Heart left ventricle (tissue), 13 donors: ENCODE measurements around the gene RHBDF2.

Source experiments
- CTCF ChIP-seq, 12 donors: fragments of 200-600 bp; sonication (generic) in 4 of 12; IDR thresholded peaks; one replicate each; pipeline versions ENCODE4 v1.5.0 to v1.8.0; 2018 to 2022; ENCODE audit warnings: antibody characterized with exemption in 12 of 12, mild to moderate bottlenecking in 5 of 12
- POLR2A ChIP-seq, 2 donors: fragments of 450-650 bp; IDR thresholded peaks; one replicate each; pipeline ENCODE4 v1.6.1; 2017; ENCODE audit warnings: antibody characterized with exemption in 2 of 2, mild to moderate bottlenecking in 2 of 2, moderate library complexity in 2 of 2
- donor health status: ischemic (EF 13 %, LVEDD 7.1; RV severe dilation, severe dysfunction).
- donor health status: DM: no; HTN: yes; CAD: no.
- donor health status: DM: no; HTN: no; CAD: no.
- donor health status: ischemic (EF 25% LVEDD 6.9; RV normal size, moderate dysfunction).
- donor health status: ischemic (EF 25% LVEDD 5.7; RV mildly dilated, moderate dysfunction).
- donor health status: ischemic (EF 35%, LVEDD 5.7; RV mildly dilated, moderate dysfunction).
- donor health status: nonischemic (EF 11% LVEDD 7.7; RV severe dilation, severe dysfunction).
- donor health status: DM: yes; HTN: yes; CAD: no.
- donor health status: PGD.
- donor health status: ischemic (EF 29% LVEDD 5.4; RV normal size, mild dysfunction).
- donor health status: nonischemic (EF 23%, LVEDD 6.1; RV moderate dilation, normal function).

GRCh38 chr17:76440751-76441362, 60.4 kb downstream of the RHBDF2 start:
- TF ChIP-seq CTCF (IDR thresholded peaks at IDR 0.05) (no peak), POLR2A (IDR thresholded peaks at IDR 0.05) (no peak)
